Peyer's patch (tissue), 4 donors: Measurements from ENCODE around the gene ZFYVE26. TPM values are rescaled to one million over a fixed set of nuclear protein-coding genes. Genes with fewer than 3 reads are reported as not detected.

Experiments used
- DNase-seq, 3 donors: peaks; one replicate each; pipeline ENCODE4 v3.0.0-alpha.2; 2017 to 2019
- H3K27ac ChIP-seq, 4 donors: fragments of 200-600 bp; sonication (generic); one replicate each; pipeline ENCODE4 v1.5.1; 2016 to 2019
- H3K27me3 ChIP-seq, 2 donors: fragments of 200-600 bp; sonication (generic); one replicate each; pipeline ENCODE4 v1.5.1; 2019
- H3K36me3 ChIP-seq, 3 donors: fragments of 200-600 bp; sonication (generic); one replicate each; pipeline ENCODE4 v1.5.1; 2016 to 2019
- H3K4me1 ChIP-seq, 4 donors: fragments of 200-600 bp; sonication (generic); one replicate each; pipeline ENCODE4 v1.5.1; 2016 to 2019
- H3K4me3 ChIP-seq, 4 donors: fragments of 200-600 bp; sonication (generic); 1 replicate in 3 of 4; 2 replicates in 1 of 4; pipeline ENCODE4 v1.5.1; 2016 to 2019; ENCODE audit warnings: mild to moderate bottlenecking in 1 of 4
- H3K9me3 ChIP-seq, 4 donors: fragments of 200-600 bp; sonication (generic); one replicate each; pipeline ENCODE4 v1.5.1; 2016 to 2019; ENCODE audit warnings: mild to moderate bottlenecking in 1 of 4
- CTCF ChIP-seq, 6 experiments: fragments of 450-650 bp in 4 of 6; fragments of 200-600 bp in 2 of 6; sonication (generic) in 1 of 6; IDR thresholded peaks; one replicate each; pipeline ENCODE4 v1.5.1; 2017 to 2019; ENCODE audit warnings: antibody characterized with exemption in 6 of 6, mild to moderate bottlenecking in 3 of 6, moderate library complexity in 1 of 6
- POLR2A ChIP-seq, 2 donors: fragments of 450-650 bp; IDR thresholded peaks; one replicate each; pipeline ENCODE4 v1.5.1; 2017; ENCODE audit warnings: antibody characterized with exemption in 2 of 2, mild to moderate bottlenecking in 2 of 2, moderate library complexity in 2 of 2
- total RNA-seq, 4 donors: library from RNA; depleted of rRNA; stranded (reverse); fragments of >200 nt; gene quantifications; one replicate each; pipeline ENCODE4 v1.1.0, GENCODE V29; 2016

The ZFYVE26 gene
- total RNA-seq, 4 donors from 2014 or later = 27.5 to 48.7 (median 42.6) TPM

GRCh38 chr14:67766035-67766680, 50.2 kb downstream of the ZFYVE26 start:
- Histone ChIP-seq H3K36me3 (peaks cover 0 to 99% (median 0%) of the 10 kb centered on the region in 3 donors), H3K4me3 (no peak overlapping the region), H3K4me1 (no peaks in the 10 kb centered on the region), H3K27me3 (no peaks in the 10 kb centered on the region), H3K9me3 (no peaks in the 10 kb centered on the region), H3K27ac (no peak overlapping the region)
- DNase-seq = no peak
- TF ChIP-seq CTCF (IDR thresholded peaks at IDR 0.05) (no peak), POLR2A (IDR thresholded peaks at IDR 0.05) (no peak)

- TF ChIP-seq POLR2A (IDR thresholded peaks at IDR 0.05) = no peak
- TF ChIP-seq CTCF (IDR thresholded peaks at IDR 0.05) = no peak
- H3K27ac ChIP-seq = no peak overlapping the region
- no peaks in the 10 kb centered on the region for H3K27me3 ChIP-seq
- H3K4me3 ChIP-seq = no peak overlapping the region
- no peak for DNase-seq
- peaks cover 0 to 100% (median 0%) of the 10 kb centered on the region in 3 donors for H3K36me3 ChIP-seq
- no peaks in the 10 kb centered on the region for H3K4me1 ChIP-seq
- H3K9me3 ChIP-seq = no peaks in the 10 kb centered on the region
These were observed 51.1 kb downstream of the ZFYVE26 start for GRCh38 chr14:67765192-67765834.

GRCh38 chr14:67764496-67764895, 51.9 kb downstream of the ZFYVE26 start:
- H3K27ac ChIP-seq = no peak overlapping the region
- H3K36me3 ChIP-seq = peaks cover 0 to 98% (median 0%) of the 10 kb centered on the region in 3 donors
- TF ChIP-seq CTCF (IDR thresholded peaks at IDR 0.05) = no peak
- no peak for TF ChIP-seq POLR2A (IDR thresholded peaks at IDR 0.05)
- H3K27me3 ChIP-seq = no peaks in the 10 kb centered on the region
- no peak overlapping the region for H3K4me3 ChIP-seq
- H3K4me1 ChIP-seq = no peaks in the 10 kb centered on the region
- H3K9me3 ChIP-seq = no peaks in the 10 kb centered on the region
- DNase-seq = no peak

GRCh38 chr14:67763158-67763822, 53.1 kb downstream of the ZFYVE26 start:
- no peak for TF ChIP-seq CTCF (IDR thresholded peaks at IDR 0.05)
- TF ChIP-seq POLR2A (IDR thresholded peaks at IDR 0.05) = no peak
- no peak for DNase-seq
- no peaks in the 10 kb centered on the region for H3K4me1 ChIP-seq
- no peak overlapping the region for H3K27ac ChIP-seq
- H3K36me3 ChIP-seq = peaks cover 0 to 86% (median 0%) of the 10 kb centered on the region in 3 donors
- no peaks in the 10 kb centered on the region for H3K27me3 ChIP-seq
- no peaks in the 10 kb centered on the region for H3K9me3 ChIP-seq
- no peak overlapping the region for H3K4me3 ChIP-seq

GRCh38 chr14:67762051-67762450, 54.3 kb downstream of the ZFYVE26 start:
- Histone ChIP-seq H3K9me3 (no peaks in the 10 kb centered on the region), H3K27ac (no peak overlapping the region), H3K36me3 (peaks cover 0 to 74% (median 0%) of the 10 kb centered on the region in 3 donors), H3K27me3 (no peaks in the 10 kb centered on the region), H3K4me3 (no peak overlapping the region), H3K4me1 (no peaks in the 10 kb centered on the region)
- DNase-seq = no peak
- TF ChIP-seq CTCF (IDR thresholded peaks at IDR 0.05) (no peak), POLR2A (IDR thresholded peaks at IDR 0.05) (no peak)
